Mucosa of descending colon (tissue), 3 donors: ENCODE data around the gene STAT6. TPM values are rescaled to one million over a fixed set of nuclear protein-coding genes. Genes with fewer than 3 reads are reported as not detected.

Experiments used
- ATAC-seq: fragments of 200-7000 bp; cut with Tn5 transposase; one replicate; pipeline ENCODE4 v1.9.1; 2020; ENCODE audit warnings: mild to moderate bottlenecking, moderate library complexity
- DNase-seq, 3 donors: peaks; one replicate each; pipeline ENCODE4 v3.0.0-alpha.2; 2020
- H3K36me3 ChIP-seq: fragments of 200-600 bp; one replicate; pipeline ENCODE4 v1.8.0; 2021; ENCODE audit warnings: low read depth, mild to moderate bottlenecking
- H3K4me1 ChIP-seq: fragments of 200-600 bp; one replicate; pipeline ENCODE4 v1.8.0; 2021; ENCODE audit warnings: low read depth, mild to moderate bottlenecking
- H3K4me3 ChIP-seq: fragments of 200-600 bp; one replicate; pipeline ENCODE4 v1.8.0; 2021; ENCODE audit warnings: mild to moderate bottlenecking
- H3K9me3 ChIP-seq: fragments of 200-600 bp; one replicate; pipeline ENCODE4 v1.8.0; 2021; ENCODE audit warnings: mild to moderate bottlenecking
- CTCF ChIP-seq: fragments of 200-600 bp; IDR thresholded peaks from one replicate; pipeline ENCODE4 v1.8.0; 2022; ENCODE audit warnings: antibody characterized with exemption, mild to moderate bottlenecking
- intact Hi-C, 2 donors: fragments of 100-400 bp; cut with DNase I in 1 of 2; cut with micrococcal nuclease in 1 of 2; formaldehyde crosslinking; loops; one replicate each; pipeline versions ENCODE4 v1.11.0 to v1.11.1; 2022; cut with DNase I, micrococcal nuclease
- total RNA-seq, 3 donors: library from RNA; stranded (reverse); fragmentation: NEBNext Ultra II Directional in 2 of 3; extraction: Animal tissue kit (Norgen Biotek cat#: 25700) in 2 of 3; gene quantifications; one replicate each; pipeline versions ENCODE4 v1.2.1 to v1.2.4, GENCODE V29; 2021 to 2023
- donor health status: DM: no; HTN: no; CAD: no; lungs with moderate emphysema.
- donor health status: DM: no; HTN: no; CAD: no.
- donor health status: DM: no; HTN: yes; CAD: no.

STAT6 gene
- total RNA-seq, 3 donors from 2014 or later = 219 to 286 (median 281) TPM

GRCh38 chr12:57149245-57149900 is 38.2 kb upstream of the STAT6 start:
- DNase-seq = peak; percentile 67 to 81 (median 75)
- Histone ChIP-seq H3K36me3 (no peaks in the 10 kb centered on the region), H3K4me3 (no peak overlapping the region), H3K4me1 (peaks cover 49% of the 10 kb centered on the region), H3K9me3 (no peaks in the 10 kb centered on the region)
- no peak for TF ChIP-seq CTCF
- ATAC-seq = peak; percentile 76
- intact Hi-C loops = no loop called here

- no peak for TF ChIP-seq CTCF
- Histone ChIP-seq H3K9me3 (no peaks in the 10 kb centered on the region), H3K36me3 (no peaks in the 10 kb centered on the region), H3K4me1 (peaks cover 49% of the 10 kb centered on the region), H3K4me3 (no peak overlapping the region)
- peak; percentile 71 to 82 (median 72) for DNase-seq
- peak; percentile 52 for ATAC-seq
- intact Hi-C loops = no loop called here
Measured at GRCh38 chr12:57148469-57149244, 37.5 kb upstream of the STAT6 start.

GRCh38 chr12:57146961-57147944 is 36.1 kb upstream of the STAT6 start, which contains the start of gene LRP1-AS:
TSS of gene LRP1-AS (minus strand) at chr12:57147619.
- TF ChIP-seq CTCF = no peak
- peak; percentile 54 to 72 (median 72) for DNase-seq
- intact Hi-C loops = no loop called here
- peak; percentile 84 for ATAC-seq
- H3K4me3 ChIP-seq = no peak within 1 kb of the TSS
- peaks cover 49% of the 10 kb centered on the region for H3K4me1 ChIP-seq
- no peaks in the 10 kb centered on the region for H3K36me3 ChIP-seq
- no peaks in the 10 kb centered on the region for H3K9me3 ChIP-seq

GRCh38 chr12:57146092-57146491 is 34.9 kb upstream of the STAT6 start:
- no peaks in the 10 kb centered on the region for H3K9me3 ChIP-seq
- DNase-seq (no peak), ATAC-seq (no peak)
- no peak overlapping the region for H3K4me3 ChIP-seq
- intact Hi-C loops = no loop called here
- no peaks in the 10 kb centered on the region for H3K36me3 ChIP-seq
- TF ChIP-seq CTCF = no peak
- peaks cover 46% of the 10 kb centered on the region for H3K4me1 ChIP-seq

- H3K4me3 ChIP-seq = no peak overlapping the region
- intact Hi-C loops = no loop called here
- peaks cover 46% of the 10 kb centered on the region for H3K4me1 ChIP-seq
- ATAC-seq (no peak), DNase-seq (no peak)
- no peaks in the 10 kb centered on the region for H3K36me3 ChIP-seq
- H3K9me3 ChIP-seq = no peaks in the 10 kb centered on the region
- no peak for TF ChIP-seq CTCF
Measured at GRCh38 chr12:57145460-57146059, 34.4 kb upstream of the STAT6 start.
